Effector CD8-positive, alpha-beta T cell (primary cell): ENCODE results near the gene DERL2.

Source experiments
- DNase-seq: peaks from one replicate; lab custom pipeline; 2025; lab: John Stamatoyannopoulos, UW
- total RNA-seq, 4 experiments: gene quantifications; one replicate each; lab custom pipeline; 2026; lab: John Stamatoyannopoulos, UW

Gene DERL2
- total RNA-seq: 54.9 to 75.4 (median 60.2) reads per million in 4 experiments

DNA sequence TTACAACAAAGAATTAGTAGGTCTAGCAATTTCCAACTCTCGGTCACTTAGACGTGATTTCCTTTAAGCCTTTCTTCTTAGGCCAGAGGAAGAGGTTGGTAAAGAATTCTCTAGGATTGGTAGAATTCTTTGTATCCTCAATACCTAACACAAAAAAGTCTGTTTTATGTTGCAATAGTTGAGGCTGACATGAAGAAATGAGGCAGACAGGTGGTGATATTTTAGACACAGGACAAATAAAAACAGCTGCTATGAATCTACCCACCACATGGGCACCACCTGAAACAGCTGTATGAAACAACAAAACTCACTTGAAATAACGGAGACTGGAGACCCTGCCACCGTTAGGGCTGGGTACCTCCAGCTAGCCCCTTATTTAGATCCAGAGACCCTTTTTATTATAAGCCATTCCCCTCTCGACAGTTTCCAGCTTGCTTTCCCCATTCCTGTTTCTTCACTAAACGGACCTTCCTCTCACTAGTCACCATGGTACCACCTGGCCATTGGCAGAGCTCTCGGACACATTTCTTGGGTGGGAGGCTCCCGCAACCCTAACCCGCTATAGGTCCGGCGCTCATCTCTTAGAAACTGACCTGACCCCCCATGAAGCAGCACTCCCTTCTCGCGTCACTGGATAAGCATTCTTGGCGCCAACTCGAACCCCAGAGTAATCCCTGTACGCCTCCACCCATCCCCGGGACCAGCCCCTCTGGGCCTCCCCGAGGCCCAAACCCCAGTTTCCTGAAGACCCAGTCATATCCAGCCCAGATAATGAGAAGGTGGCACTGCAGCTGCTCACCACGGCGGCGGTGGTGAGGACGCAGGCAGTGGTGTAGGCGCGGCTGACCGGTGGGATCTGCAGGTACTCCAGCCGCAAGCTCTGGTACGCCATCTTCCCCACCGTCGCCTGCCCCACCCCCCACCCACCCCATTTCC, at the start of gene DERL2:
TSS of gene DERL2 (minus strand) at position 909 of the 936 bp plus-strand sequence. CDS start at position 892, 17 bp downstream.
- DNase-seq: no peak

DNA sequence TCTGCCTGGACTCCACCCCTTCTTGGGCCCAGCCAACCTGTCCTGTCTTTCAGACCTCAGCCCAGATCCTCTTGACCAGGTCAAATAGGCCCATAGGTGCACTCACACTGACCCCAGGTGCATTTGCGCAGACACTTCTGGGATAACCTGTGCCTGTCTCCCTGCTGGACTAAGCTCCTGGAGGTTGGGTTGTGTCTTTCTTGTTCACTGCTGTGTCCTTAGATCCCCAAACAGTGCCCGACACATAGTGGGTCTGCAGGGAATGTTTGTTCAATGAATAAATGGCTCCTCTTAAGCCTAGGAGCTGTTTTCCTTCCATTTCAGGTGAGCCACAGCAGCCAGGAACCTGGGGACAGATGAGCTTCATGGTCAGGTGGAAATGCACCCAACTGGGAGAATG, 49.5 kb upstream of the DERL2 start:
- no peak for DNase-seq

GRCh38 chr17:5533486-5534315, 47.7 kb upstream of the DERL2 start:
- no peak for DNase-seq

DNA sequence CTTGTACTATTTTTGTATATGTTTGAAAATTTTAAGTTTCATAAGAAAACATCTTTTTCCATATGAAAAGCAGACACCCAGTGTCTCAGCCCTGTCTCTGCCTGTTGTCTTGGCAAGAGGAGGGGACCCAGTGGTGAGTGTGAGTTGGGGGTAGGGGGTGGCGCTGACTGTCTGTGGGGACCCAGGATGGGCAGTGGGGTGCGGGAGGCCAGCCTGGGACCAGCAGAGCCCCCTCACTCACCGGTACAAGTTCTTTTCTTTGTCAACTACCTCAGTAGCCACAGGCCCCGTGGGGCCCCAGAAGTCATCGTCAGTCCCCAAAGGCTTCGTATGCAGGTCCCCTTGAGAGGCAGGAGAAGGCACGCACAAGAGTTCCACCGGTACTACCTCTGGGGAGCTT, 46.6 kb upstream of the DERL2 start:
- DNase-seq: no peak

- no peak for DNase-seq
Observed at GRCh38 chr17:5531085-5531418, 45.1 kb upstream of the DERL2 start.

DNA sequence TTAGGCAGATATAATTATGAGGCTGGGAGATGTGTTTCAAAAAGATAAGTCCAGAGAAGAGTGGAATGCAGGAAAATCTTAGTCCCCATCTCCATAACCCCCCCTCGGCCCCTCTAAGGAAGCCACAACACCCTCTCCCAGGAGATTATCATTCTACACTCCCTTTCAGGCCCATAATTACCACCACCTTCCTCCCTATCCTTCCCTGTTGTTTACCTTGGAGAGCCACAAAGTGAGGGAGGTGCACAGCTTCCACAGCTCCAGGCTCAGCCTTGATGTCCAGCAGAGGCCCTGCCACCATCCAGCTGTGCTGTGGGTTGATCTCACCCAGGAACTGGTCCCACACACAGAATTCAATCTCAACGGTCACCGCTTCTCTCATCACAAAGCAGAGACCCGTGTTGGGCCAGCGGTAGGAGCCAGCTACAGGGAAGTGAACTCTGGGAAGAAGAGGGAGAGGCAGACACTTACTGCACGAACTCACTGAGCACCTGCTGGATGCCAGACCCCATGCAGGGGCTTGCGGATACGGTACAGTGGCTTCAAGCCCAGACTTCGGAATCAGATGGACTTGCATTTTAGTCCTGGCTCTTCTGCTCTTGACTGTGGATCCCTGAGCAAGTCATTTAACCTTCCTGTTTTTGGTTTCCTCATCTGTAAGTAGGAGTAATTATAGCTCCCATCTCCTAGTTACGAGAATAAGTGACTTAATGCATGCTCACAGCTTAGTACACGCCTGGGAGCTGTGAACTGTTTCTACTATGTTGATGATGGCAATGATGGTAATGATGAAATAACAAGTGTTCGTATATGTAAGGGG, 44.5 kb upstream of the DERL2 start:
- DNase-seq: no peak

GRCh38 chr17:5527601-5528250, 41.7 kb upstream of the DERL2 start:
- DNase-seq: no peak

- no peak for DNase-seq
Observed at GRCh38 chr17:5526821-5527598, 41.0 kb upstream of the DERL2 start.

GRCh38 chr17:5523249-5523648, 37.3 kb upstream of the DERL2 start:
- no peak for DNase-seq

GRCh38 chr17:5522476-5522875, 36.5 kb upstream of the DERL2 start:
- DNase-seq: no peak

DNA sequence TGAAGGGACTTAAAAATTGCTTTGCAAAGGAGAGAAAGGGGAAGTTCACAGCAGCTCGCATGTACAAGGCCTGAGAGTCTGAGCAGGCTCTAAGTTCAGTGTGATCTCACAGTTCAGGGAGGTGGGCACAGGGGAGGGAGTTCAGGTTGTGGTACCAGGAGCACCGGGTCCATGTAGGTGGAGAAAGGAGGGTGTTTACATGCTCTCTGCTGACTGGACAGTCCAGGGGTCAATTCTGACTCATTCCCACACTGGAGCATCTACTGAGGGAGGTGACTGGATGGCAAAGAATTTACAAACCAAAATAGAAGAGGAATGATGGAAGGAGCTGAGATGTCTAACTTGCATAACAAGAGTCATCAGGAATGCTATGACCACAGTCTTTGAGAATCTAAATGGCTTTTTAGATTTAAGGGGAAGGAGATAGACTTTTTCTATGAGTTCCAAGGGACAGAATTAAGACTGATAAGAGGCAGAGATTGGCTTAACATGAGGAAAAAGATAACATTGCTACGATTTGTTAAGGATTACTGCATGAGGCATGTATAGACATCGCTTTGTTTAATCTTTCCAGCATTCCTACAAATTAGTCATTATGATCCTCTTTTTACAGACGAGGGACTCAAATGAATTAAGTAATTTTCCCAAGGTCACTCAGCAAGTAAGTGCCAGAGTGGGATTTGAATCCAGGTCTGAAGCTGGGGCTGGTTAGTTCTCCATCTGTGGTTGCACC, 30.2 kb upstream of the DERL2 start:
- DNase-seq: no peak

GRCh38 chr17:5514976-5515375, 29.0 kb upstream of the DERL2 start:
- no peak for DNase-seq

GRCh38 chr17:5513628-5514027, 27.6 kb upstream of the DERL2 start:
- no peak for DNase-seq

DNA sequence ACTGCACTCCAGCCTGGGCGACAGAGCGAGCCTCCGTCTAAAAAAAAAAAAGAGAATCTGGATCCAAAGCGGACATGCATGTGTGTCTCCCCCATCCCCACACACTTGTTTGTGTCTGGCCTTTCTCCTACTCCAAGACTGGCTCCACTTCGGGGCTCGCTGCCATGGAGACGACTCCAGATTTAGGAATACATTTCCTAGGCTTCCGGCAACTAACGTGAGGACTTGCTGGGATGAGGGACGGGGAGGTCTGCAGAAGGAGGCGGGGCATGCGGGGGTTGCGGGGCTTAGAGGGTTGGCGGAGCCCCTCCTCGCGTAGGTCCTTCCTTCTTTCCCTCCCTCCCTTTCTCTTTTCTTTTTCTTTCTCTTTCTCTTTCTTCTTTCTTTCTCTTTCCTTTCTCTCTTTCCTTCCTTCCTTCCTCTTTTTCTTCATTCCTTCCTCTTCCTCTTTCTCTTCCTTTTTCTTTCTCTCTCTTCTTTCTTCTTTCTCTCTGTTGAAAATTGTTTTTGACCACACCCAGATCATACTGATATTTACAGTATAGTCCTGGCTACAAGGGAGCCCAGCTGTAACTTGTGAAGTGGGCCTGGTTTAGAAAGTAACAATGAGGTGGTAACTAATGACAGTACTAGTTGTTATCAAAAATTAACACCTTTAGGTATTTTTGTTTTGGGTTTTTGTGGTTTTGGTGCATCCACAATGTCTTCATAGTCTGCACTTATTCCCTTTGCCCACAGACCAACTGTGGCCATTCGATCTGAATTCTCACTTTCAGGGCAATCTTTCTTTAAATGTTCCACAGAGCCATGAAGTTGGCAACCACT, 25.6 kb upstream of the DERL2 start:
- DNase-seq: no peak

DNA sequence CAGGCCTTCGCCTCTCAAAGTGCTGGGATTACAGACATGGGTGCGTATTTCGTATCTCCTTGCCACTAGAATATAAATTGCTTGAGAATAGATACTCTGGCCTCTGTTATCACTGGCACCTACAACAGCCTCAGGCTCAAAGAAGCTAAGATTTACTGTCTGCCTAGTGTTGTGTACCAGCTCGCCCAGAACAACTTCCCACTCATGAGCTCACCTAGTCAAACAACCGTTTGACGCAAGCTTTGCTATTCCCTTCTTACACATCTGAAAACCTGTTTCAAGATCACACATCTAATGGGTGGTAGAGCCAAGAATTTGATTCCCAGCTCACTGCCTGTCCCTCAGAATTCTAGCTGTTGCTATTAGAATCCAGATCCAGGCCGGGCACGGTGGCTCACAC, 24.8 kb upstream of the DERL2 start:
- DNase-seq: no peak

DNA sequence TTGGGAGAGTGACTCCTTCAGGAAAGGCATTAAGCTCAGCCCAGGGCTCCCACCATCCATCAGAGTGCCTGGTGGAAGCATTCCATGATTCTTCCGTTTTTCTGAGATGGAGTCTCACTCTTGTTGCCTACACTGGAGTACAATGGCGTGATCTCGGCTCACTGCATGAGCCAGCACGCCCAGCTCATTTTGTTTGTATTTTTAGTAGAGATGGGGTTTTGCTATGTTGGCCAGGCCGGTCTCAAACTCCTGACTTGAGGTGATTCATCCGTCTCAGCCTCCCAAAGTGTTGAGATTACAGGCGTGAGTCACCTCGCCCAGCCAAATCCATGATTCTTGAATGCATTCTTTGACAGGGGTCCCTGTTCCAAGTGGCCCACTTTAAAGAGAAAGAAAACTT, 23.5 kb upstream of the DERL2 start:
- no peak for DNase-seq

DNA sequence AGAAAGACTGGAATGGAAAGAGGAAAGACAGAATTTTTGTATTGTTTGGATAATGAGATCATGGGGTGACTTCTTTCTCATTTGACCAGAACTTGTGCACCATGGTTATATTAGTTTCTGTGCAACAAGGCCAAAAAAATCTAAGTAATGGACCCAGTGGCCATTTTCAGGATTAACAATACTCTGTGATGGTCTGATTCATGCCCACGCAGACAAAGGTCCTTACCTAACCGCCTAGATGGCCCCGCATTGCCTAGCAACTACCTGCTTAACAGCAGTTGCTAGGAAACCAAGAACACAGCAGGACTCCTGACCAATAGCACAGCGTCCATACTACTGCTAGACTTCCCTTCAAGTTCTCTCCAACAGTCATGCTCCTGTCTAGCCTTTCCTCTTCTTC, 22.8 kb upstream of the DERL2 start:
- no peak for DNase-seq

GRCh38 chr17:5506307-5506706, 20.3 kb upstream of the DERL2 start:
- DNase-seq: no peak

- DNase-seq: no peak
Observed at GRCh38 chr17:5502552-5502951, 16.6 kb upstream of the DERL2 start.
